ENCODE results near the gene EIF2S2.

Gene EIF2S2

GRCh38 chr20:34088305-34089174 lies 23.5 kb downstream of the EIF2S2 start:
- DNase-seq = no peak

DNA sequence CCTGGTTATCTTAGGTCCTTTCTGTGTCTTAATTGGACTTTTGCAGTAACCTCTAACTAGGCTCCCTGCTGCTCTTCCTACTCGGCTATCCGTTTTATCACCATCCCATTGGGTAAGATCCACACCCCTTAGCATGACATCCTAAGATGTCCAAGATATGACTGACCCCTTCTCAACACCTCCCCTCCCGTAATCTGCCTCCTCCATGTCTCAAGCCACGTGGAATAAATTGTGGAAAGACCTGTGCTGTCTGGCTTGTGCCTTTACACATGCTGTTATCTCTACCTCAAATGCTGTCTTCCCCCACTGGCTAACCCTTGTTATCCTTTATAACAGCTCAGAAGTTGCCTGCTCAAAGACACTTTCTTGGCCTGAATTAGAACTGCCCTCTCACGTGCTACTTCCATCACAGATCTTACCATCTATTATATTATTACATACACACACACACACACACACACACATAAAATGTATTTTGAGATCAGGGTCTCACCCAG lies 26.5 kb downstream of the EIF2S2 start:
- DNase-seq = no peak

GRCh38 chr20:34084227-34084923 lies 27.7 kb downstream of the EIF2S2 start:
- DNase-seq = no peak

GRCh38 chr20:34083781-34084180 lies 28.3 kb downstream of the EIF2S2 start:
- DNase-seq = no peak

- DNase-seq = peak in 2 of 14 donors; percentile 16 to 17
Measured at GRCh38 chr20:34083137-34083536, 28.9 kb downstream of the EIF2S2 start.

DNA sequence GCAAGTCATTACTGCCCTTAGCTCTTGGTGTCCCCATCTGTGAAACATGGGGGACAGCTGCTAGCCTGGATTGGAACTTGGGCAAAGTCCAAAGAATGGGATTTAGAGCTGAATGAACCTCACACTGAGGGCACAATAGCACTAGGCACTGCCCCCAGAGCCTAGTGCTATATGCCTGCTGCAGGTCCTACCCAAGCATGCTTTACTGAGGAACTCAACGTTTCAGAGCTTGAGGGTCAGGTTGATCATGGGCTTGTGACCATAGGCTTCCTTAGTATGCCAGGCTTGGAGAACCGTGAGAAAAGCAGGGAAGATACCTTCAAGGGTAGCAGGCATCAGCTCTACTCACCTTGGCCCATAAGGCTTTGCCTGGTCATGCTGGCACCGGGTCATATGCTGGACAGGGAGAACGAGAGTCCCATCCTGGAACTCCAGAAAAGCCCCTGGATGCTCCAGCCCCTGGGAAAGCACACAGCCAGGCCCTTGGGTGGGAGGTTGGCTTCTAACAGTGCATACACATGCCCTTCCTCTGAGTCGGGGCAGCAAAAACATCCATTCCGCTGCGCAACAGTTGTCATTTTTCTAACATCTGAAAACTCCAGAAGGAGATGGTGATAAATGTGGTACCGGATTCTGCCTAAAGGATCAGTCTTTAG lies 29.7 kb downstream of the EIF2S2 start:
- DNase-seq = no peak

DNA sequence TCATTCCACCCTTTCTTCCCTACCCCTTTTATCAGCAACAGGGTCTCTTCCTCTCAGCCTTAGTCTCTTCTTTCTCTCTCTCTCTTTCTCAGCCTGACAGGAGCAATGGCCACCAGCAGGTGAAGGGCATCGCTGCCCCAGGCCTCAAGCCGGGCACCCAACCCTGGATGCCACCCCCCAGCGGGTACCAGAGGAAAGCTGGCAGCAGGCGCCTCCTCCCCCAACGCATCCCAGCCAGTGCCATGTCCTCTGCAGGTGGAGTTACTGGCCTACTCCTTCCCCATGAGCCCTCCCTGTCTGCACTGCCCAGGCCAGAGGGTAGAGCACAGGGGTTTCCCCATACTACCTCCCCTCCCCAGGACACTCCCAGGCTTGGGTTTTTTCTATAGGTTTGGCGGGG lies 32.2 kb downstream of the EIF2S2 start:
- DNase-seq = no peak

GRCh38 chr20:34078540-34078939 lies 33.5 kb downstream of the EIF2S2 start:
- DNase-seq = no peak

GRCh38 chr20:34076952-34077351 lies 35.1 kb downstream of the EIF2S2 start:
- DNase-seq = no peak

DNA sequence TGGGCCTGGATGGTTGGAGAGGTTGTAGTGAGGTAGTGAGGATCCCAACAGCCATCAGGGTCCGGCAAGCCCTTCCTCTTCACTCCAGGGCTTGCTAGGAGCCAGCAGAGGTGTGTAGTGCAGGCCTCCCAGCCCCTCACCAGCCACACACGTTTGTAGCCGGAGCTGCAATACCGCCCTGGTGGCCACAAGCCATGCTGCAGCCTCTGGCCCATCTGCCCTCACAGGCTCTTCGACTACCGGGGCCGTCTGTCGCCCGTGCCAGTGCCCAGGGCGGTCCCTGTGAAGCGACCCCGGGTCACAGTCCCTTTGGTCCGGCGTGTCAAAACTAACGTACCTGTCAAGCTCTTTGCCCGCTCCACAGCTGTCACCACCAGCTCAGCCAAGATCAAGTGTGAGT lies 36.4 kb downstream of the EIF2S2 start:
- no peak for DNase-seq

- no peak for DNase-seq
Measured at GRCh38 chr20:34074101-34074760, 37.8 kb downstream of the EIF2S2 start.

DNA sequence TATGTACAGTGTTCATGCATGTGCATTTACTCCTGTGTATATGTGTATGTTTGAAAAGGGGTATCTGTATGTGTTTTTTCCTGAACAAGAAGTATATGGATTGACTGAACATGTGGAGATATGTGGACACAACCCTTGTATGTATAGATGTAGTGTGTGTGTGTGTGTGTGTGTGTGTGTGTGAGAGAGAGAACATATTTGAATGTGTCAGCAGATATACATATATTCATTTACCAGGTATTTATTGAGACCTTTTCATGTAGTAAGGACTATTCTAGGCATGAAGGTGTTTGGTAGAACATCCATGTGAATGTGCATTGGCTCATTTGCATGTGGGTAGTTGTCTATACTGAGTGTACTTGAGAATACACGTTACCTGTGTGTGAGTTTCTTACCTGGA lies 39.3 kb downstream of the EIF2S2 start:
- DNase-seq = no peak

DNA sequence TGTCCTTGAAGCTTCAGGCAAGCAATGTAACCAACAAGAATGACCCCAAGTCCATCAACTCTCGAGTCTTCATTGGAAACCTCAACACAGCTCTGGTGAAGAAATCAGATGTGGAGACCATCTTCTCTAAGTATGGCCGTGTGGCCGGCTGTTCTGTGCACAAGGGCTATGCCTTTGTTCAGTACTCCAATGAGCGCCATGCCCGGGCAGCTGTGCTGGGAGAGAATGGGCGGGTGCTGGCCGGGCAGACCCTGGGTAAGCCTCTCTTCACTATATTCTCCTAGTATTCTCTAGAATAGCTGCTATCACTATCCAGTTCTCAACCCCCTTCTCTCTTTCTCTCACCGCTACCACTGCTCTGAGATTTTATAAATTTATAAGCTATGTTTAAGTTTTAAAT lies 40.0 kb downstream of the EIF2S2 start:
- no peak for DNase-seq

DNA sequence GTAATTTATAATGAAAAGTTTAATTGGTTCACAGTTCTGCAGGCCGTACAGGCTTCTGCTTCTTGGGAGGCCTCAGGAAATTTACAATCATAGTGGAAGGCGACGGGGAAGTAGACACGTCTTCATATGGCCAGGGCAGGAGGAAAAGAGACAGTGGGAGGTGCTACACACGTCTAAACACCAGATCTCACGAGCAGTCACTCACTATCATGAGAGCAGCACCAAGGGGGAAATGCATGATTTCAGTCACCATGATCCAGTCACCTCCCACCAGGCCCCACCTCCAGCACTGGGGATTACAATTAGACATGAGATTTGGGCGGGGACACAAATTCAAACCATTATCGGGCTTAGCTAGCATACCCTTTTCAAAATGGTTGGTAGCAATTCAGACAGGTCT lies 41.2 kb downstream of the EIF2S2 start:
- no peak for DNase-seq

- DNase-seq = no peak
Measured at GRCh38 chr20:34070079-34070439, 42.0 kb downstream of the EIF2S2 start.

GRCh38 chr20:34069341-34070078 lies 42.5 kb downstream of the EIF2S2 start:
- peak in 12 of 14 donors; percentile 16 to 74 (median 56) for DNase-seq

DNA sequence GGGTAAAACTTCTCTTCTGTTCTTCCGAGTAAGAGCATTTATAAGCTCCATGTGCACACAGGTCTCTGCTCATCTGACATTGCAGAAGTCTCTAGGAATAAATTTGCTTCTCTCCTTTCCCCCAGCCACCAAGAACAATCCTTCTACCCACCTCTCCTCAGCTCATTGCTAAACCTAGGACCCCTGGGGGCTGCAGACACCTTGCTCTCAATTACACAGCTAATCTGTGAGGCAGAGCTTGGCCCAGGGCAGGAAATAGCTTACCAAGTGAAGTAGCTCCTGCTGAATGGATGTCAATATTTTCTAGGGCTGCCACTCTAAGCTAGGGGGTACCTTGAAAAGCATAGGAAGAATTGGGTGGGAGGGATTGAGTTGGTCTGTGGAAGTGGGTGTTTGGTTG lies 44.0 kb downstream of the EIF2S2 start:
- DNase-seq = no peak

GRCh38 chr20:34066476-34067090 lies 45.5 kb downstream of the EIF2S2 start:
- DNase-seq = no peak

GRCh38 chr20:34065260-34065659 lies 46.8 kb downstream of the EIF2S2 start:
- DNase-seq = no peak

DNA sequence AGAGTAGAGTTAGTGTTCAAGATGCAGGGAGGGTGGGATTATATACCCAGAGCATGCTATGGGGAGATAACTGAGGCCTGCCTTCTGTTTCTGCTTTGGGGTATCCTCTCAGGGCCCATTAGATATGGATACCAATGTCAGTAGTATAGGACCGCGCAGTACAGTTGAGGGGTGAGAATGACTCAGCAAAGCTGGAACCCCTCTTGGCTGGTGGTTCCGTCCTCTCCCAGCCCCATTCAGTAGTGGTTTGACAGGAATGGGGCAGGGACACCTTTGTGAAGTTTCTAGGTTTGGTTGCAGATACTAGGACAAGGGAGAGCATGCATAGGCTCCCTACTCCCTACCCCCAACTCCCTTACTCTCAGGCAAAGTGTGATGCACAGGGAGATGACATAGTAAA lies 47.8 kb downstream of the EIF2S2 start:
- no peak for DNase-seq
